ENCODE measurements around the gene PDE4A. TPM values are rescaled to one million over a fixed set of nuclear protein-coding genes. Genes with fewer than 3 reads are reported as not detected.

Gene PDE4A
- total RNA-seq, 1 donor from 2014 or later = 20.0 TPM

DNA sequence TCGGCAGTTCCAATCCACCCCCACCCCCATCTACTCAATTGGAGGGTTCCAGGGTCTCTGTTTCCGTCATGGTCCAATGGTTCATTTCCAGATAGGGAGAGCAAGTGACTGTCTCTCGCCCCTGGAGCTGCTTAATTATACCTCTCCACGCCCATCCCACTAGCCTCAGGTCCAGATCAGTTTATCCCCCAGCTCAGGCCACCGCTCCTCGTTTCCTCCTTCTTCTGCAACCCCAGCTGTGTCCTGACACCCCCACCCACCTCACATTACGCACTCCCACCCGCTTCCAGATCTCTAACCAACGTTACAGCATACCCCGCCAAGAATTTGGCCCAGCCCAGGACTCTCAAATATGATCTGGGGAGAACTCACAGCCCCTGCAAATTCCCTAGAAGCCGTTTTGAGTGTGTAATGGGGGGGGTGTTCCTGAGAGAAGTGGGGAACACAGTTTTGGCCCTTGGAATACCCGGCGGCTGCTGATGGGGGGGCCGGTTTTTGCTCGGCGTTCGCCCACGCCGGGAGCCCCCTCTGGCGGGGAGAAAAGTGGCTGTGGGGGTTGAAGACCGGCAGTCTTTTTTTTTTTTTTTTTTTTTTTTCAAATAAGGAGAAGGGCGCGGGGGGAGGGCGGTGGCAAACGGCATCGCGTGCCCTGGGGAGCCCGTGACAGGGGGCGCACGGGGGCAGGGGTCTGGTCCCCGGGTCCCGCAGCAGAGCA, 1.7 kb upstream of the PDE4A start:
- intact Hi-C loops (cut with micrococcal nuclease) = no loop called here
- Histone ChIP-seq H3K27me3 (ENCODE audit: low read depth) (peaks cover 77% of the 10 kb centered on the region), H3K36me3 (no peaks in the 10 kb centered on the region), H3K27ac (replicated peaks) (no peak overlapping the region), H3K9me3 (replicated peaks) (no peaks in the 10 kb centered on the region), H3K4me1 (peaks cover 45% of the 10 kb centered on the region), H3K4me3 (peak overlapping the region; percentile 50)
- DNase-seq = no peak
- TF ChIP-seq, protein P1, sequence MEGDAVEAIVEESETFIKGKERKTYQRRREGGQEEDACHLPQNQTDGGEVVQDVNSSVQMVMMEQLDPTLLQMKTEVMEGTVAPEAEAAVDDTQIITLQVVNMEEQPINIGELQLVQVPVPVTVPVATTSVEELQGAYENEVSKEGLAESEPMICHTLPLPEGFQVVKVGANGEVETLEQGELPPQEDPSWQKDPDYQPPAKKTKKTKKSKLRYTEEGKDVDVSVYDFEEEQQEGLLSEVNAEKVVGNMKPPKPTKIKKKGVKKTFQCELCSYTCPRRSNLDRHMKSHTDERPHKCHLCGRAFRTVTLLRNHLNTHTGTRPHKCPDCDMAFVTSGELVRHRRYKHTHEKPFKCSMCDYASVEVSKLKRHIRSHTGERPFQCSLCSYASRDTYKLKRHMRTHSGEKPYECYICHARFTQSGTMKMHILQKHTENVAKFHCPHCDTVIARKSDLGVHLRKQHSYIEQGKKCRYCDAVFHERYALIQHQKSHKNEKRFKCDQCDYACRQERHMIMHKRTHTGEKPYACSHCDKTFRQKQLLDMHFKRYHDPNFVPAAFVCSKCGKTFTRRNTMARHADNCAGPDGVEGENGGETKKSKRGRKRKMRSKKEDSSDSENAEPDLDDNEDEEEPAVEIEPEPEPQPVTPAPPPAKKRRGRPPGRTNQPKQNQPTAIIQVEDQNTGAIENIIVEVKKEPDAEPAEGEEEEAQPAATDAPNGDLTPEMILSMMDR (IDR thresholded peaks at IDR 0.05; ENCODE audit: borderline replicate concordance) = no peak

DNA sequence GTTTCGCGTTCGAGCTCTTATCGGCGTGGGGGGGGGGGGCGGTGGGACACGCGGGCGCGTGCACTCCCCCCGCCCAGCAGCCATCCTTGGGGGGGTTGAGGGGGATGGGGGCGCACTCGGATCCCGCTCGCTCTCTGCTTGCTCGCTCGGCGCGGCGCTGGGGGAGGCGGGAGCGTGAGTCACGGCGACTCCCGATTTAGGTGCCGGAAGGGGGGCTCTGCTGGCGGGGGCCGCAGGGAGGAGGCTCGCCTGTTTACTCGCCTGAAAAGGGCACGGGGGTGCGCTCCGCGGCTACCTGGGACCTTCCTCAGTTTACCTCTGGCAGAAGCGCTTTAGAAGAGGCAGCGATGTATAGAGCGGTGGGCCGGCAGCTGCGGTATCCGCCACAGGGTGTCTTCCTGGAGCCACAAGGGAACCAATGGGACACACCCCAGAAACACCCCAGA, 1.1 kb upstream of the PDE4A start:
- intact Hi-C loops (cut with micrococcal nuclease) = no loop called here
- TF ChIP-seq, protein P1 (IDR thresholded peaks at IDR 0.05; ENCODE audit: borderline replicate concordance) = no peak
- Histone ChIP-seq H3K36me3 (no peaks in the 10 kb centered on the region), H3K9me3 (replicated peaks) (no peaks in the 10 kb centered on the region), H3K27ac (replicated peaks) (no peak overlapping the region), H3K4me1 (peaks cover 51% of the 10 kb centered on the region), H3K27me3 (ENCODE audit: low read depth) (peaks cover 83% of the 10 kb centered on the region), H3K4me3 (peak overlapping the region; percentile 50)
- DNase-seq = no peak

DNA sequence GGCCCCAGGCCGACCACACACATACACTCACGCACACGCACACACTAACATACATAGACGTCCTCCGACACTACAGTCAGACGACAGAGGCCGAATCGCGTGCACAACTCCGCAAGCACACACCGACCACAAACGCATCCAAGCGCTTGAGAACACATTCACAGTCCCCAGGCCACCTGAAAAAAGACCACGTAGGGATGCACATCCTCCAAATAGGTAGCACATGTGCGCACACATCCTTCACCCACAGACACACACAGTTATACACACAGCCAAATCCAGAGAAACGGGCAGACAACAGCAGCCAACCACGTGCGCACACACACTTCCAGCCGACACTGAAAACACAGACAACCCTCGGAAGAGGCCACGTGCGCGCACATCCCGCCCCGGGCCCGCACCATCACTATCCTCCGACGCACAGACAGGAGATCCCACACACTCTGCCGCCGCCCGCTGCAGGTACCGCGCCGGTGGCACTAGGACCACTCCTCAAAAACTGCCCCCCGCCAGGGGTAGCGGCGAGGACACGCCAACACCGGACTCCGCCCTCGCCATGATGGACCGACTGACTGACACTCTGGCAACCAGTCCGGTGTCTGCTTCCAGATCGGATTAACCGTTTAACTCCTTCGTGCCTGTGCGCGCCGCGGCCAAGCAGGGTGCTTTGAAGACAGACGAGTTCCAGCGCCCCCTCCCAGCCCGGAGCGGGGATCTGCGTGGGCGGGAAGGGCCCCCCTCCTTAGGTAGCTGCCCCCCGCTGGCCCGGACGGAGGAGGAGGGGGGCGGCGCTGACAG, 493 bp upstream of the PDE4A start:
- no peaks in the 10 kb centered on the region for H3K36me3 ChIP-seq
- no peak for DNase-seq
- TF ChIP-seq, protein P1 (IDR thresholded peaks at IDR 0.05; ENCODE audit: borderline replicate concordance) = no peak
- H3K4me1 ChIP-seq = peaks cover 57% of the 10 kb centered on the region
- peak overlapping the region; percentile 50 for H3K4me3 ChIP-seq
- intact Hi-C loops (cut with micrococcal nuclease) = no loop called here
- no peak overlapping the region for H3K27ac ChIP-seq (replicated peaks)
- no peaks in the 10 kb centered on the region for H3K9me3 ChIP-seq (replicated peaks)
- peaks cover 88% of the 10 kb centered on the region for H3K27me3 ChIP-seq (ENCODE audit: low read depth)

DNA sequence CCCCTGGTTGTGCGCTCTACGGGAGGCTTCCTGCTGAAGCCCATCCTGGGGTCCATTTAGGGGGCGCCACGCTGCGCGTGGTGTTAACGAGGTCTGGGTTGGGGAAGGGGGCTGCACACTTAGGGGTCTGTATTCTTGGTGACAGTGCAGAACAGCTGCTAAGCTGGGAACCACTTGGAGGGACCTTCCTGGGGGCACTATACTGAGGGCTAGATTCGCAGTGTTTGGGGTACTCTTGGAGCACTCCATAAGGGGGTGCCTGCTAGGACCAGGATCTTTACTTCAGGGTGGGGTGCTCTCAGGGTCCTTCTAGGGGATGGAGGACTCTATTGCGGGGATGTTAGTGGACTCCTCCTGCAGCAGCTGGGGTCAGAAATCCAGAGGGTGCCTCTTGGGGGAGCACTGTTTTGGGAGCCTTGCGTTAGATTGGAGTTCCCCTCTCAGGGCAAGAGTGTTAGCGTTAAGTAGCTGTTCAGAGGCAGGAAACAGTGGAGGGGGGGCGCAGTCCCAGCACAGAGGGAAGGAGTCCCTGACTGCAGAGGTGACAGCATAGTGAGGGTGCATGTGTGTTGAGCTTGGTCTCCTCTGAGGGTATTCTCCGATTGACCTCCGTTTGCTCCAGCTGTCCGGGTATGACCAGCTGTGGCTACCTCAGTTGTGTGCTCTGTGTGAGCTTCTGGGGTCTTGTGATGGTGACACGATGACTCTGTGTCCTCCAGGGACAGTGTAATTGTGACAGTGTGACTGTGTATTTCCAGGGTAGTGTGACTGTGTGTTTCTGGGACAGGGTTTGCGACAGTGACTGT, 1.1 kb downstream of the PDE4A start:
- H3K27ac ChIP-seq (replicated peaks) = no peak overlapping the region
- no peak for DNase-seq
- TF ChIP-seq, protein P1 (IDR thresholded peaks at IDR 0.05; ENCODE audit: borderline replicate concordance) = no peak
- intact Hi-C loops (cut with micrococcal nuclease) = no loop called here
- no peaks in the 10 kb centered on the region for H3K36me3 ChIP-seq
- peaks cover 49% of the 10 kb centered on the region for H3K4me1 ChIP-seq
- no peaks in the 10 kb centered on the region for H3K9me3 ChIP-seq (replicated peaks)
- H3K27me3 ChIP-seq (ENCODE audit: low read depth) = peaks cover 91% of the 10 kb centered on the region
- H3K4me3 ChIP-seq = peak overlapping the region; percentile 50

DNA sequence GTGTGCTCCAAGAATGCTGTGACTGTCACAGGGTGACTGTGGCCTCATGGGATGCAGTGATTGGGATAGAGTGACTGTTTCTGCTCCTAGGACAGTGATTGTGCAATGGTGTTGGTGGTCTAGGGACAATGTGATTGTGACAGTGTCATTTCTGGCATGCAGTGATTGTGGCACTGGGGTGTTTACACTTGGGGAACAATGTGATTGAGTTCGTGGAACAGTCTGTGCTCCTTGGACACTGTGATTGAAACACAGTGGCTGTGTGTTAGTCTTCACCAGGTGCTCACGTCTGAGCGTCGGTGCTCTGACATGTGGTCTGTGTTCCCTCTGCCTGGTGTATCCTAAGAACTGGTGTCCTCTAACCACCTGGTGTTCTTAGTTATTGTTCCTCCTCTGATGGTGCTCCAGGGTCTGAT, 1.7 kb downstream of the PDE4A start:
- H3K4me3 ChIP-seq = no peak overlapping the region
- peaks cover 43% of the 10 kb centered on the region for H3K4me1 ChIP-seq
- H3K27ac ChIP-seq (replicated peaks) = no peak overlapping the region
- H3K36me3 ChIP-seq = no peaks in the 10 kb centered on the region
- intact Hi-C loops (cut with micrococcal nuclease) = no loop called here
- DNase-seq = no peak
- H3K9me3 ChIP-seq (replicated peaks) = no peaks in the 10 kb centered on the region
- peaks cover 84% of the 10 kb centered on the region for H3K27me3 ChIP-seq (ENCODE audit: low read depth)
- TF ChIP-seq, protein P1 (IDR thresholded peaks at IDR 0.05; ENCODE audit: borderline replicate concordance) = no peak
